Left lung (tissue), 10 donors: Measurements from ENCODE around the gene DGKB. TPM values are rescaled to one million over a fixed set of nuclear protein-coding genes. Genes with fewer than 3 reads are reported as not detected.

Experiments
- ATAC-seq: fragments of 200-7000 bp; cut with Tn5 transposase; one replicate; pipeline ENCODE4 v1.9.1; 2020; ENCODE audit warnings: moderate library complexity
- DNase-seq, 4 donors: peaks; one replicate each; pipeline ENCODE4 v3.0.0-alpha.2; 2013 to 2020
- H3K27ac ChIP-seq, 2 donors: fragments of 200-600 bp; sonication (generic) in 1 of 2; one replicate each; pipeline versions ENCODE4 v1.5.0 to v1.8.0; 2020 to 2021
- H3K27me3 ChIP-seq, 2 donors: fragments of 200-600 bp; sonication (generic) in 1 of 2; one replicate each; pipeline versions ENCODE4 v1.5.0 to v1.8.0; 2020 to 2021
- H3K36me3 ChIP-seq, 2 donors: fragments of 200-600 bp; sonication (generic) in 1 of 2; one replicate each; pipeline versions ENCODE4 v1.5.0 to v1.8.0; 2020 to 2021
- H3K4me1 ChIP-seq, 2 donors: fragments of 200-600 bp; one replicate each; pipeline ENCODE4 v1.8.0; 2021
- H3K4me3 ChIP-seq, 2 donors: fragments of 200-600 bp; sonication (generic) in 1 of 2; one replicate each; pipeline versions ENCODE4 v1.5.0 to v1.8.0; 2020 to 2021; ENCODE audit warnings: mild to moderate bottlenecking in 1 of 2
- H3K9me3 ChIP-seq, 2 donors: fragments of 200-600 bp; sonication (generic) in 1 of 2; one replicate each; pipeline versions ENCODE4 v1.5.0 to v1.8.0; 2020 to 2021
- intact Hi-C, 2 donors: fragments of 100-400 bp; cut with DNase I; formaldehyde crosslinking; loops; one replicate each; pipeline versions ENCODE4 v1.11.2 to v1.14.2; 2022
- polyA plus RNA-seq, 6 donors: library from polyadenylated mRNA; unstranded; fragments of 120-200 nt; gene quantifications; one replicate each; pipeline ENCODE4 v1.2.1, GENCODE V29; 2013; ENCODE audit not compliant: insufficient read length in 6 of 6
- total RNA-seq, 2 donors: library from RNA; stranded (reverse); fragmentation: NEBNext Ultra II Directional; extraction: Animal tissue kit (Norgen Biotek cat#: 25700); gene quantifications; one replicate each; pipeline ENCODE4 v1.2.1, GENCODE V29; 2021
- TF ChIP-seq, protein P1 (sequence below), 2 donors: fragments of 200-600 bp; sonication (generic) in 1 of 2; IDR thresholded peaks; one replicate each; pipeline versions ENCODE4 v1.5.0 to v1.8.0; 2021; ENCODE audit warnings: antibody characterized with exemption in 2 of 2
- donor health status: DM: no; HTN: yes; CAD: no.
- donor health status: DM: no; HTN: no; CAD: no.

Gene DGKB
- total and polyA plus RNA-seq, 8 donors, result 0.15 to 0.31 (median 0.27) TPM; not detected in 1

DNA sequence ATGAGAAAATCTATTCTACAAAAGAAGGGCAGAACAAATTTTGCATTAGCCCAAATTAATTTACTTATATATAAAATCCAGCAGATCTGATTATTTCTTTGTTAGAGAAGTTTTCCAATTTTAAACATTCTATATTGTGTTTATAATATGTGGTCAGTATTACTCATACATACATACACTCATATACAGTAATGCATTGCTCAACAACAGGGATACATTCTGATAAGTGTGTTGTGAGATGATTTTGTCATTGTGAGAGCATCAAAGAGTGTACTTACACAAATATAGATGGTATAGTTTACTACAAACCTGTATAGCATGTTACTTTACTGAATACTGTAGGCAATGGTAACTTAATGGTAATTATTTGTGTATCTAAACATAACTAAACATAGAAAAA lies 673.5 kb downstream of the DGKB start:
- Histone ChIP-seq H3K4me1 (no peaks in the 10 kb centered on the region), H3K27ac (no peak overlapping the region), H3K27me3 (no peaks in the 10 kb centered on the region), H3K4me3 (no peak overlapping the region), H3K9me3 (no peaks in the 10 kb centered on the region), H3K36me3 (no peaks in the 10 kb centered on the region)
- intact Hi-C loops, result no loop called here
- DNase-seq (no peak), ATAC-seq (no peak)
- TF ChIP-seq, protein P1, sequence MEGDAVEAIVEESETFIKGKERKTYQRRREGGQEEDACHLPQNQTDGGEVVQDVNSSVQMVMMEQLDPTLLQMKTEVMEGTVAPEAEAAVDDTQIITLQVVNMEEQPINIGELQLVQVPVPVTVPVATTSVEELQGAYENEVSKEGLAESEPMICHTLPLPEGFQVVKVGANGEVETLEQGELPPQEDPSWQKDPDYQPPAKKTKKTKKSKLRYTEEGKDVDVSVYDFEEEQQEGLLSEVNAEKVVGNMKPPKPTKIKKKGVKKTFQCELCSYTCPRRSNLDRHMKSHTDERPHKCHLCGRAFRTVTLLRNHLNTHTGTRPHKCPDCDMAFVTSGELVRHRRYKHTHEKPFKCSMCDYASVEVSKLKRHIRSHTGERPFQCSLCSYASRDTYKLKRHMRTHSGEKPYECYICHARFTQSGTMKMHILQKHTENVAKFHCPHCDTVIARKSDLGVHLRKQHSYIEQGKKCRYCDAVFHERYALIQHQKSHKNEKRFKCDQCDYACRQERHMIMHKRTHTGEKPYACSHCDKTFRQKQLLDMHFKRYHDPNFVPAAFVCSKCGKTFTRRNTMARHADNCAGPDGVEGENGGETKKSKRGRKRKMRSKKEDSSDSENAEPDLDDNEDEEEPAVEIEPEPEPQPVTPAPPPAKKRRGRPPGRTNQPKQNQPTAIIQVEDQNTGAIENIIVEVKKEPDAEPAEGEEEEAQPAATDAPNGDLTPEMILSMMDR (IDR thresholded peaks at IDR 0.05), result no peak

- Histone ChIP-seq H3K27ac (no peak overlapping the region), H3K36me3 (no peaks in the 10 kb centered on the region), H3K4me3 (no peak overlapping the region), H3K27me3 (no peaks in the 10 kb centered on the region), H3K9me3 (no peaks in the 10 kb centered on the region), H3K4me1 (no peaks in the 10 kb centered on the region)
- TF ChIP-seq, protein P1 (IDR thresholded peaks at IDR 0.05), result no peak
- DNase-seq (no peak), ATAC-seq (no peak)
- intact Hi-C loops, result no loop called here
Observed at GRCh38 chr7:14228341-14228740, 674.2 kb downstream of the DGKB start.

DNA sequence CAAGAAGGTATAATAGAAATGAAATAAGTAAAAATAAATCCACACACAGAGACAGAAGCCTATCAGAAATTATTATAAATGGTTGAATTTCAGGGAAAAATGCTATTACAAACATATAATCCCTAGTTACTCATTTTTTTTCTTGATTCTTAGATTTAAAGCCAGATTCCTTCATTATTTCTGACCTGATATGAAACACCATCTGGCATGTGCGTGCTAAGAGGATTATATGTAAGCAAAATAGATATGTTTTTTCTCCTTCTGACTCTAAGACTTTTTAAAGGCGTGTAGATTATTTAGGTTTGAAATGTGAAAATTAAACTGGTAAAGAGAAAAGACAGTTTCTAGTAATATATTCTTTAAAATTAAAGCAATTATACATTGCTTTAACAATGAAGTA lies 676.4 kb downstream of the DGKB start:
- Histone ChIP-seq H3K4me3 (no peak overlapping the region), H3K4me1 (no peaks in the 10 kb centered on the region), H3K9me3 (no peaks in the 10 kb centered on the region), H3K27me3 (no peaks in the 10 kb centered on the region), H3K27ac (no peak overlapping the region), H3K36me3 (no peaks in the 10 kb centered on the region)
- intact Hi-C loops, result no loop called here
- no peak for ATAC-seq
- no peak for DNase-seq
- TF ChIP-seq, protein P1 (IDR thresholded peaks at IDR 0.05), result no peak

GRCh38 chr7:14219125-14219524 lies 683.4 kb downstream of the DGKB start:
- ATAC-seq, result no peak

DNA sequence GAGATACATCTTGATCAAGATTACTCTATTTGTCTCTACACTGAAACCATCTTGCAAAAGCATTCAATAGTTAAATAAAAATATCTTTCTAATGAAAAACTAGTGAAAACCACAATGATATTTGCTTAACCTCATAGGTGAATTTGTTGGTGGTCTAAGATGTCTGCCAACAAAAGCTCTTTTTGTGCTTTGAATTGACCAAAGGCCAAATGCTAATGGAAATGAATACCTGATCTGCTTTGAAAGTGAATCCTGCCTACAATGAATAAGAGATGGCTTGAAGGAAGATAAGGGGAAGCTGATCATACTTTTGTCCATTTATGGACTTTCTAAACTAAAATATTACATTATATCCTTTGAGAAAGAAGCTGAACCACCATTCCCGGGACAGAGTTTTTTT lies 684.2 kb downstream of the DGKB start:
- TF ChIP-seq, protein P1 (IDR thresholded peaks at IDR 0.05), result no peak
- Histone ChIP-seq H3K9me3 (no peaks in the 10 kb centered on the region), H3K27ac (no peak overlapping the region), H3K4me1 (no peaks in the 10 kb centered on the region), H3K36me3 (no peaks in the 10 kb centered on the region), H3K4me3 (no peak overlapping the region), H3K27me3 (no peaks in the 10 kb centered on the region)
- intact Hi-C loops, result no loop called here
- DNase-seq, result no peak
- no peak for ATAC-seq

More at GRCh38 chr7:14219125-14219524, 683.4 kb downstream of the DGKB start:
- H3K27ac ChIP-seq, result no peak overlapping the region
- TF ChIP-seq, protein P1 (IDR thresholded peaks at IDR 0.05), result no peak
- no peaks in the 10 kb centered on the region for H3K27me3 ChIP-seq
- no peaks in the 10 kb centered on the region for H3K36me3 ChIP-seq
- H3K4me1 ChIP-seq, result no peaks in the 10 kb centered on the region
- H3K4me3 ChIP-seq, result no peak overlapping the region
- no peaks in the 10 kb centered on the region for H3K9me3 ChIP-seq
- no peak for DNase-seq
- intact Hi-C loops, result no loop called here
